Stimulated activated CD8-positive, alpha-beta memory T cell treated with anti-CD3 and anti-CD28 coated beads, Interleukin-4, amount 100 ng/mL, for 1 hour (primary cell): ENCODE measurements around the gene GALT.

ENCODE experiments used
- DNase-seq, 2 donors: peaks; one replicate each; pipeline ENCODE4 v3.0.0-alpha.2; 2020; ENCODE audit warnings: low read depth in 2 of 2, low spot score in 1 of 2

The GALT gene

DNA sequence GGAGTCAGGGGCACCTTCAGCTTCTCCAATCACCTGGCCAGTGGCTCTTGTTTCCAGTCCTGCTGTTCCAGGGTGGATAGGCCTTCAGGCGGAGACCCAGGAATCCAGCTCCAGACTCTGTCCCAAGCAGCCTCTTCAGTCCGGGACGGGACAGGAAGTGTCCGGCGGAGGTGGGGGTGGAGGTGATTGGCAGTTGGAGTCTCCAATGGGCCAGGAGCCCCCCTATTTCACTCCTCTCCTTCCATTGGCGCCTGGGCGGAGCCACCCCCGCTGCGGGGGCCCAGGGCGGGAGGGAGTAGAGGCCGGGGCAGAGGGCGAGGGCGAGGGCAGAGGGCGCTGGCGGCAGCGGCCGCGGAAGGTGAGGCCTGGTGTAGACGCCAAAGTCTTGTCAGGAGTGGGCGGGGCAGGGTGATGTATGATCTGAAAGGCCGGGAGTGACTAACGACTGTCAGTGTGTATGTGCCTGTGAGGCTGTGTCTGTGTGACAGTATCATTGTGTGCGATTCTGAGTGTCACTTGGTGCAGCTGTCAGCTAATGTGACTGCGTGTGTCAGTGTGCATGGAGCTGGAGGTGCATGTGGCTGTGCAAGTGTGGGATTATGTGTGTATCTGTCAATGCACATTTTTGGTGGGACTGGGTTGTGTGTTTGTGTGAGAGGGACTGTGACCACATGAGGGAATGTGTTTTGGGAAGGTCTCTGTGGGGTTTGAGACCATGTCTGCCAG, 5.6 kb downstream of the GALT start, which contains the start of gene IL11RA:
IL11RA (plus strand) TSS at position 310 of the 726 bp plus-strand sequence. CDS start 3,033 bp downstream, outside the sequence.
- no peak for DNase-seq

DNA sequence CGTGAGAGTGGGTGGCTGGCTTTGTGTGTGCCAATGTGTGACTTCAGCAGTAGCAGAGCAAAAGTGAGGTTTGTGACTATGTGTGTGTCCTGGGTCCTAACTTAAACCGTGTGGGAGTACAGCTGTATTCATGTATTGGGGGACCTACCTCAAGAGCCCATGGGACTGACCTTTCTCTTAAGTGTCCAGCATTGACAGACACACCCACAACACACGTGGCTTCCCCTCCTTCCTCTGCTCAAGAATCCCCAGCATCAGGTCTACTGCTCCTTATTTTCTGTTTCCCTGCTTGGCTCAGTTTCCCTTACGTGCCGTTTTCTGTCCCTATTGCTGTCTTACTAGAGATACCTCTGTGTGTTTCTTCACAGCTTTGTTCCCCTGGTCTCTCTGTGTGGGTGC, 6.1 kb downstream of the GALT start:
- DNase-seq, result no peak

DNA sequence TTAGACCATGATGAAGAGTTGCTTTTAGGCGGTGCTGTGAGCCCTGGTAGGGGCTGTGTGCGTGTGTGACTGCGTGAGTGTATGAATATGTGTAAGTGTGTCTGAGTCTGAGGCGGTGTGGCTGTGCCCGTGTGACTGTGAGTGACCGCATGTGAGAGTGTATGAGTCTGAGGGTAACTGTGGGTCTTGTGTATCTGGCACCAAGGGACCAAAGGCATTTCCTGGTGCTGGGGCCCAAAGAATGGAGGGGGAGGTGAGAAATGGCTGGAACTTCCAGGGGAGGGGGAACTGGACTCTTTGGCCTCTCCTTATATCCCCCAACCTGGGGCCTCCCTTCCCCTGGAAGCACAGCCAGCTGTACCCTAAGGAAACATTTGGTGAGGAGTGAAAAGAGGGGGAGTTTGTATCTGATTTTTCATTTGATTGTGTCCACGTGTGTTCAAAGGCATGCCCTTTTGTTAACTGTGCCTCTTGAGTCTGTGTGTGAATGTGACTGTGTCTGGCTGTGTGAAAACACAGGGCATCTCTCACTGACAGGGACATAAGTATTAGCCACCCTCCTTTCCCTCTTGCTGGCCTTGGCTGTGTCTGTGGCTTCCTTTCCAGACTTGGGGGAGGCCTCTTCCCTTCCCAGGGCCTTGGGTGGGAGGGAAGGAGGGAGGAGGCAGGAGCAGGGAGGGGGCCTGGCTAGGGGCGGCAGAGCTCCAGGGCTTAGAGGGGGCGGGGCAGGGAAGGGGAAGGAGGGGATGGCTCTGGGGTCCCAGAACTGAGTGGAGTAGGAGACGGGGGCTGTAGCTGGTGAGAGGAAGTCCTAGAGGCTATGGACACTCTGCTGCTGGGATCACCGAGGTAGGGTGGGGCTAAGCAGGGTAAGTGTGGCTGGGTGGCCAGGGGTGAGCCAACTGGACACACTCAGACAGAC, 6.9 kb downstream of the GALT start:
- no peak for DNase-seq

DNA sequence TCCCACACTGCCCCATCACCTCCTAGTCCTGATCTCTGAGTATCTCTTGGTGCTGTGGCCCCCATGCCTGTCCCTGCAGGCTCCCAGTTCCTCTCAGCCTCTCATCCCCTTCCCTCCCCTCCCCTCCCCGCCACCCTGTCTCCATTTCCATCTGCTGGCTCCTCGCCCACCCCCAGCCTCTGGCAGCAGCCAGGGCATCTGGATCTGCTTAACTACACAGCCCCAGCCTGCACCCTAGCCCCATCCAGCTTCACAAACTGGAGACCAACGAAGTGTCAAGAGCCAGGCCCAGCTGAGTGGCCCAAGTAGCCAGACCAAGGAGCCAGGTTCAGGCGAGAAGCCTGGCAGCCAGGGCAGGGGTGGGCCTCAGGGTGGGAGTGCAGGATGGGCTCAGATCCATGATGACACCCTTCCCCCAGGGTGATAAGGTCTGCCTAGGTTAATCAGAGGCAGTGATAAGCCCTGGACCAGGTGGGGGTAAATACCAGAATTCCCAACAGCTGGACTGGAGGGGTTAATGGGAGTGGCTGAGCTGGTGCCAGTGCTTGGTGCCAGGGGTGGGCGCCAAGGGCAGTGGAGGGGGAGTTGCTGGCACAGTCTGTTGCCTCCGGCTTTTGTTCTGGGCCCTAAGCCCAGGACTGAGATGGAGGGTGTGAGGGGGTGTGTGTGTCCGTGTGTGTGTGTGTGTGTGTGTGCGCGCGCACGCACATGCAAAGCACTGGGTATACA, 8.0 kb downstream of the GALT start:
- DNase-seq, result no peak

DNA sequence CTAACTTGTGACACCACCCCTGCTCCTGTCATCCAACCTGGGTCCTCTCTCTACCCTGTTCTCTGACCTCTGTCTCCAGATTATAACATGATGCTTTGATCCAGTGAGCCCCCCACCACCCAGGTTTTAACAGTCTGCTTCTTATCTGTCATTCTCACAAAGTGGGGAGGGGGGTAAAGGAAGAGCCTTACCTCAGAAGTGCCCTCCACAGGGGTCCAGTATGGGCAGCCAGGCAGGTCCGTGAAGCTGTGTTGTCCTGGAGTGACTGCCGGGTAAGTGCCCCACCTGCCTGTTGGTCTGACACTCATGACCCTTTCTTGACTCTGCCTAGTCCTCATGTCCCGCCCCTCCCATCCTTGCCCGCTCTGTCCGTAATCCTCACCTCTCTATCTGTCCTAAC, 8.9 kb downstream of the GALT start:
- DNase-seq, result no peak

DNA sequence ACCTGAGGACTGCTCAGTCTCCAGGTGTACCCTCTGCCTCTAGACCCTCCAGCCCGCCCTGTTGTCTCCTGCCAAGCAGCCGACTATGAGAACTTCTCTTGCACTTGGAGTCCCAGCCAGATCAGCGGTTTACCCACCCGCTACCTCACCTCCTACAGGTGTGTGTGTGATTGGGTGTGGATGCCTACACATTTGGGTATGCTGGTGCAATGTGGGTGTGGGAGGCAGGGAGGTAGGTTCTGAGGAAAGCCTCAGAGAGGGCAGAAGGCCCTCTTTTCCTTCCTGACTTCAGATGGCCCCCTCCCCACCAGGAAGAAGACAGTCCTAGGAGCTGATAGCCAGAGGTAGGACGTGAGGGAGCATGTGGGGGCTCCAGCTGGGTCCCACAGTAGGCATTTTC, 10.5 kb downstream of the GALT start:
- no peak for DNase-seq

DNA sequence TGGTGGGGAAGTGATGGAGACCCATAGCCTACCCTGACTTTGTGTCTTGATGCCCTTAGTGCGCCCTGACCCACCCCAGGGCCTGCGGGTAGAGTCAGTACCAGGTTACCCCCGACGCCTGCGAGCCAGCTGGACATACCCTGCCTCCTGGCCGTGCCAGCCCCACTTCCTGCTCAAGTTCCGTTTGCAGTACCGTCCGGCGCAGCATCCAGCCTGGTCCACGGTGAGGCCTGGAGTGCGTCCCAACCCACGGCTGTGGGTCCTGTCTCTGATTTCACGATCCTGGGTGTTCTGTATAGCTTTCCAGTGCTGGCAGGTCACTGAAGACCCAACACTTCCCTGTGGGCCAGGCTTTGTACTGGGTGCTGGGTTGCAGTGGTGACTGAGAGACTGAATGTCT, 12.0 kb downstream of the GALT start:
- DNase-seq, result no peak

DNA sequence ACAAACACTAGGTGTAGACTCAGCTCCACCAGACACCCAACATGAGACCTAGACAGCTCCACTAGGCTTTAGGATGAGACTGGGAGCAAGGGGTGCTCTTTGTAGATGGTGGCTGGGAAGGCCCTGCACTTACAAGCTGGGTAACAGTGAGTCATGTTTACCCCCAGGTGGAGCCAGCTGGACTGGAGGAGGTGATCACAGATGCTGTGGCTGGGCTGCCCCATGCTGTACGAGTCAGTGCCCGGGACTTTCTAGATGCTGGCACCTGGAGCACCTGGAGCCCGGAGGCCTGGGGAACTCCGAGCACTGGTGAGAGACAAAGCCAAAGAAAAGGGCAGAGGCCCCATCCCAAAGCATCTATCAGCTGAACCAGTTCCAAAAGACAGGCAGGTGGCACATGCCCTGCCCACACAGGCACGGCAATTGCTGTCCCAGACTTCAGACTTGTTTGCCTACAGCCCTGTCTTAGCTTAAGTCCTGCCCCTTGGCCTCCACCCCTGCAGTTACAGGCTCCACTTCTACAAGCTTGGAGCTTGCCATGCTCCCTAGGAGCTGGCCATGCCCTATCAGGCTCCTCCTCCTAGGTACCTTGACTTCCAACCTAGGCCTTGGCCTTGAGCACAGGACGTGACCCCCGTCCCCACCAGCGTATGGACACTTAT, 13.2 kb downstream of the GALT start:
- DNase-seq, result no peak

DNA sequence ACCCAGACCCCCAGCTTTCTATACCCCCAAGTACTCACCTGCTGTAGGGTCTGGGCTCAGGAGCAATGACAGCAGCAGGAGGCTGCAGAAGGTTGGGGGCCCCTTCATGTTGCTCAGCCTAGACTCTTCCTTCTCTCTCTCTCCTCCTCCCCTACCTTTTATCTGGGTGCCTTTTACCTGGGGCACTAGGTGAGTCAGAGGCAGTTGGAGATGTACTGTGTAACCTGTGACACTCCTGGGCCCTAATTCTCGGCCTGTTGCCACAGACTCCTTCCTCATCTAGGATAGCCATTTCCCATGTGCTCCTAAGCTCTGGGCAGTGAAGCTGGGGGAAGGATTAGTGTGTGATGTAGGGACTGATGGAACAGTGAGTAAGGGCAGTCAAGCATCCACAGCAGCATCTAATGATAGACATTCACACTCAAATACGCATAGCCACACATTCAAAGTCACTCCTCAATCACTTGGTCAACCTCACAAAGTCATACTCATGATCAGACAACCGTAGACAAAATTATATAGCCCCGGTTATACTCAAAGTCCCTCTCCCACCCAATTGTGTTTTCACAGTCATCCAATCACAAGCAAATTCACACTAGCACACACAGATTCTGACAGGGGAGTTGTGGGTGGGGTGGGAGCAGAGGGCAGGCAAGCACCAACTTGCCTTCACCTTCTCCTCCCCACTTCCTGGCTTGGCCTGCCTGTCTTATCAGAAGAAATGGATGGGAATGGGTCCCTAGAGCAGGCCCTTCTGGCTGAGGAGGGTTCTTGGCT, 16.2 kb downstream of the GALT start, which contains the start of gene CCL27:
CCL27 (minus strand) TSS at position 132 of the 777 bp plus-strand sequence; CDS start at position 108, 24 bp downstream.
- no peak for DNase-seq

DNA sequence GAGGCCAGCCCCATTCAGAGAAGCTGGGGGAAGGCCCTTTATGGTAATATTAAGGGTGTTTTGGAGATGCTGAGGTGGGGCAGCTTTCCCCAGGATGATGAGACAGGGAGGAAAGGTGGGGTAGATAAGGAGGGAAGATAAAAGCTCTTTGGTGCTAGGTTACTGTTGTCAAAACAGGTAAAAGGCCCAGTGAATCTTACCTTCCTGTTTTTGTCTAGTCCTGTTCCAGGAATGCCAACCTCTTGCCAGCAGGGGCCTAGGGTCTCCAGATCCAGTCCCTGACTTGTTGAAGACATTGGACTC, 16.8 kb downstream of the GALT start:
- DNase-seq, result no peak

DNA sequence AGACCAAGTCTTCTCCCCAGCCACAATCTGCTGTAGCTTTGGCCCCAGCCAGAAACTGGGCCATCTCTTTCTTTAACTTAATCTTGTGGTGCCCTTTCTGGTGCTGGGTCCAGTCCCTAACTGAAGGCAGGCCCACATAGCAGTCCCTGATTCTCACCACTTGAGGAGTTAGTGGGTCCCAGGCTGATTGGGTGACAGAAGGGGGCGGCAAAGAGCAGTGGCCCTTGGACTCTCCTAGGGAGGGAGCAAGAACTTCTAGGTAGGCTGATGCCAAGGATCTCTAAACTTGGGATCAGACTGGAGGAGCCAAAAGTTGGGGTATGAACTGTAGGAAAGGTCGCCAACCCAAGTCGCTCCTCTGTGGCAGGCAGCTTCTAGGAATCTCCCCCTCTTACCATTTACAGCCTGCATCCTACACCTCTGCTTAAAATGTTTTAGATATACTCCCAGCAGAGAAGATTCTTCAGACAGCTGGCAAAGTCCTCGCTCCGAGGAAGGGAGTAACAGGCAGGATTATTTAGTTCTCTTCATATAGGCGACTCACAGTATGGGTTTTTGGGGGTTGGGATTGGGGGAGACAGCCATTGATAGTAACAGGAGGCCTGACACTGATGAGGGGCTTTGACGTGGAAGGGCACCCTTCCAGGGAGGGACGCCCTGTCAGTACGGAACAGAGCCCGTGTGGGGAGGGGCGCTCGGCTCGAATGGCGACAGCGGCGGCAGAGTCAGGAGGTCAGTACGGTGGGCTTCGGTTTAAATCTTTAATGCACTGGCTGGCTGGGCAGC, 18.0 kb downstream of the GALT start:
- DNase-seq, result peak in 1 of 2 donors; percentile 42

DNA sequence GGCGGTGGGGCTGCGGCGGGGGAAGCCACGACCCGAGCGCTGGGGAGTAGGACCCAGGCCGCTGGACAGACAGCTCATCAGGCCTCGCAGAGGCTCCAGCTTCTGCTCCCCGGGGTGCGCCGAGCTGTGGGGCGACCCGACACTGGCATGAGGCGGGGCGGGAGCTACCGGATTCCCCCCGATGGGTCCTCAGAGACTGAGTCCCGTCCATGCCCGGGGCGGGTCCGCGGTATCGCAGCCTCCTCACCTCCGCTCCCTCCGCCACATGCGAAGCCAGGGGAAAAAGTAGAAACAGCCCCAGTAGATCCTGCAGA, 18.5 kb downstream of the GALT start:
- no peak for DNase-seq

DNA sequence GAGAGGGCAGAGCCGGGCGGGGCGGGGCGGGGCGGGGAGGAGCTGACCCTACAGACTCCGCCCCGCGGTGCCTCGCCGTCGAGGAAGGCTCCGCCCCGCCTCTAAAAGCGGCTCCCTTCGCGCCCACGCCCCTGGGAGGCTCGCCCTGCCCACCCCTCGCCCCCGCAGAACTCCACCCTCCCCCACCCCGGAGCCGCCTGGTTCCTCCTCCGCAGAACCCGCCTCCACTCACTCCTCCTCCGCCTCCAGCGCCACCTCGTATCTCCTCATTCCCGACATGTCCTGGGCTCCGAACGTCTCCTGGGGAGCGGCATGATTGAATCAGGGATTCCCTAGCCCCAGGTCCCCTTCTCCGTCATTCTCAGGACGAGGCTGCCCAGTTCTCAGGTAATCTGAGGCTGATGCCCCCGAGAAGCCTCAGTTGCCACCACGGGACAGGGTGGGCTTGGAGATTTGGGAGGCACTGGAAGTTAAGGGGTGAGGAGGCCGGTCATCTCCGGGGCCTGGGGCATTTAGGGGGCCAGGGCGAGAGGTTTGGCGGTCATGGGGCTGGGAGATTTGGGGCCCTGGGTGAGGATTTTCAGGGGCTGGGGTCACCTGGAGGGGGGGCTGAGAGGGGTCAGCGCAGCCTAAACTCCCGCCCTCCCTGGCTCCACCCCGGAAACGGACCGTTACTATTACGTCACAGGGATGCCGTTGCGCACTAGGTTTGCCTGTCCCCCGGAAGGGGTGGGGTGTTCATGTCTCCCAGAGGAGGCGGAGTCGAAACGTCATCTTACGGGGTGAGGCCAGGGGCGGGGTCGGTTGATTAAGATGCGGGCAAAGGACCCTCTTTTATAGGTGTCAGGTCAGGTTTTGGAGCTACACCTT, 19.1 kb downstream of the GALT start:
- DNase-seq, result peak; percentile 56 to 85

DNA sequence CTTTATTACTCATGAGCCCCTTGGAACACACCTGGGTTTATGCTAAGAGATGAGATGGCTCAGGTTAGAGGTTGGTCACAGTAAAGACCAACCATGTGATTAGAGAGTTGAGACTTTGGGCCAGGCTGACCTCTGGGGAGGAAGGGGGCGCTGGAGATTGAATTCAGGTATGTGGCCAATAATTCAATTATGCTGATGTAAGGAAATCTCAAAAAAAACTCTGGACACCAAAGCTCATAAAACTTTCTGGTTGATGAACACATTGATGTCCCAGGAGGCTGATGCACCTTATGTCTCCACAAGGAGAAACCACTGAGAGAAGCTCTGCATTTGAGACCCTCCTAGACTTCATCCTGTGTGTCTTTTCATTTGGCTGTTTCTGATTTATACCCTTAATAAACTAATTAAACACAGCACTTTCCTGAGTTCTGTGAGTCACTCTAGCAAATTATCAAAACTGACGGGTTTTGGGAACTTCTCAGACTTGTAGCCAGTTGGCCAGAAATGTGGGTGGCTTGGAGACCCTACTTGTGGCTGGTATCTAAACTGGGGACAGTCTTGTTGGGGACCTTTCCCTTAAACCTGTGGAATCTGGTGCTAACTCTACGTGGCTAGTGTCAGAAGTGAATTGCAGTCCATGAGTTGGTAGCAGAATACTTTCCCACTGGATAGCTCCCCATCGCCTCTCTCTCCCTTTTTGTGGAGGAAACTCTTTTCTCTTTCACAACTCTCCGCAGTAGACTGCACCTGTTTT, 23.5 kb downstream of the GALT start:
- no peak for DNase-seq

DNA sequence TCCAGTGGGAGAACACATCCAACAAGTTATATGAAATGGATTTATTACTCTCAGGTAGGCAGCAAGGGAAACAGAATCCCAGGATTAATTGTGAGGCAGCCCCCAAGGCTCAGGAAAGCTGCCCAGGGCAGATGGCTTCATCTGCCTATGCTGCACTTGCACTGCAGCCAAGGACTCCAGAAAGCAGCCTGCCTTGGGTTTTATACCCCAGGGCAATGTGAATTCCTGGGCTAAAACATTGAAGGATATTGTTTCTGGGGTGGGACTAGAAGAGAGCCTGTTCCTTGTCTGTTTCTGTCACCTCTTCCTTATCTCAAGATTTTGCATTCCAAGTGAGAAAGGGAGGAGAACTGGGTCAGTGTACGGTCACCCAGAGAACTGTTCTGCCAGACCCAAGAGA, 24.8 kb downstream of the GALT start:
- DNase-seq, result no peak

DNA sequence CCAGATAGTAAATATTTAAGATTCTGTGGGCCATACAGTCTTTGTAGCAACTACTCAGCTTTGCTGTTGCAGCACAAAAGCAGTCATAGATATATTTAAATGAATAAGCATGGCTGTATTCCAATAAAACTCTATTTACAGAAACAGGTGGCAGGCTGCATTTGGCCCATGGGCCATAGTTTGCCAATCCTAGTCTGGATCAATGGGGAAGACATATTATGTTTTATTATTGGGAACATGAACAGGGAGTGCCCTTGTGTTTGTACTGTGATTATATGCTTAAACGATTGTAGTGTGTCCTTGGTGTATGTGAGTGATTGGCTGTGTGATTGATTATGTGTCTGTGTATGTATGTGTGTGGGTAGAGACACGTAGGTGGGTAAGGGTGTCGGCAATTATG, 28.0 kb downstream of the GALT start:
- no peak for DNase-seq

DNA sequence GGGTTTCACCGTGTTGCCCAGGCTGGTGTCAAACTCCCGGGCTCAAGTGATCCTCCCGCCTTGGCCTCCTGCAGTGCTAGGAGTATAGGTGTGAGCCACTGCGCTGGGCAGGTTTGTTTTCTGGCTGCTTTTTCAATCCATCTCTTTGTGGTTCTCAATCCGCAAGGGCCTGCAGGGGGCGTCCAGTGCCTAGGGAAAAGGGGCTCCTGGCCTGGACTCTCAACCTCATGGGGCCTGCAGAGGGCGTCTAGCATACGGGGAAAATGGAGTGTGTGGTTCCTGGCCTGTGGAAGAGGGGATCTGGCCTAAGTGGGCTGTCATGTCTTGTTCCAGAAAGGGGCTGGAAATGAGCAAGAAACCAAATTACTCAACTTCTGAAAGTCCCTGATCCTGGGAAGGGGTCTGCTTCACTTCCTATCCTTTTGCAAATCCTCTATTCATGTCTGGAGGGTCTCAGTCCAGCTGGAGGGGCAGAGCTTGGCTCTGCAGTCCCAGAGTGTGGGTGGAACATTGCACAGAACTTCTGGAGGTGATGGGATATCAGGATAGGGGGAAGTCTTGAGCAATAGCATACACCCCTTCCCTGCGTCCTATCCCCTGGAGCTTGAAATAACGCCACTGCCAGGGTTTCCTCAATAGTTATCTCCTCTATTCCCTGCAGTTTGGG, 28.7 kb downstream of the GALT start:
- DNase-seq, result peak in 1 of 2 donors; percentile 27

DNA sequence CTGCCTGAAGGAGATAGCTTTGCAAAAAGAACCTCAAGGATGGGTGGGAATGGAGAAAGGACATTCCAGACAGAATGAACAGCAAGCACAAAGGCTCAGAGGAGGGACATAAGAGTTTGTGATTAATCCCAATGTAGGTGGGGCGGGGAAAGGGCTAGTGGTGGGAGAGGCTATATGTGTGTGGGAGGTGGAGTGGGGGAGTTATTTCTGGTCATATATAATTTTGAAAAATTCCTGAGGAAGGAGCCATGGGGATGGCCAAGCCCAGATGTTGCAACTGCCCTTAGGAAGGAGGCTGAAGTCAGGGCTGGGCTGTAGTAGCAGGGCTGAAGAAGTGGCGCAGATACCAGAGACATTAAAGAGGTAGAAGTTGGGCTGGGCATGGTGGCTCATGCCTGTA, 29.4 kb downstream of the GALT start:
- no peak for DNase-seq
